ENCODE results near the gene KRT7.

GRCh38 chr12:52216100-52216499 lies 16.9 kb upstream of the KRT7 start:
- TF ChIP-seq CTCF (conservative IDR thresholded peaks at IDR 0.05) (no peak), EZH2 (IDR thresholded peaks at IDR 0.05; ENCODE audit: low read depth) (no peak)
